ENCODE data around the gene OR51E2.
"Not testable (repeated sequence)": the region's sequence is repeated elsewhere in the genome, so short reads cannot be mapped to it uniquely, and the experiment has no call there.

Gene OR51E2, protein sequence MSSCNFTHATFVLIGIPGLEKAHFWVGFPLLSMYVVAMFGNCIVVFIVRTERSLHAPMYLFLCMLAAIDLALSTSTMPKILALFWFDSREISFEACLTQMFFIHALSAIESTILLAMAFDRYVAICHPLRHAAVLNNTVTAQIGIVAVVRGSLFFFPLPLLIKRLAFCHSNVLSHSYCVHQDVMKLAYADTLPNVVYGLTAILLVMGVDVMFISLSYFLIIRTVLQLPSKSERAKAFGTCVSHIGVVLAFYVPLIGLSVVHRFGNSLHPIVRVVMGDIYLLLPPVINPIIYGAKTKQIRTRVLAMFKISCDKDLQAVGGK

DNA sequence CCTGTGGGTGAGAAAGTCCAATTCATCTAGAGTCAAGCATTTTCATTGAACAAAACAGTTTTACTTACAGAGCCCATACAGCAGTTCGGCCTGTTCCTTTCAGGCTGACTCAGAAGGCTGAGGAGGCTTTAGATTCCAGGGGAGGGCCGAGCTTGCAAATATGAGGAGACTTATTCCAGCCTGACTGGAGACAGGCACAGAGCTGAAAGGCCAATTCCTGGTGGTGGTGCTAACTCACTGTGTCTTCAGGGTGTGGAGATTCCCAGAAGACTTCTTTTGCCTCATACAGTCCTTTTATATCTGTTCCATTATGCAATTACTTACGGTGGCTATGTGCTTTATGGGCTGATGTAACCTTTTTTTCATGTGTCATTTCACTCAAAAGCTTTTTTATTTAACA is at the start of gene OR51E2:
Gene OR51E2 (minus strand): TSS at position 269 of the 400 bp plus-strand sequence. CDS start 15,142 bp downstream, outside the sequence.
- no peak for DNase-seq

DNA sequence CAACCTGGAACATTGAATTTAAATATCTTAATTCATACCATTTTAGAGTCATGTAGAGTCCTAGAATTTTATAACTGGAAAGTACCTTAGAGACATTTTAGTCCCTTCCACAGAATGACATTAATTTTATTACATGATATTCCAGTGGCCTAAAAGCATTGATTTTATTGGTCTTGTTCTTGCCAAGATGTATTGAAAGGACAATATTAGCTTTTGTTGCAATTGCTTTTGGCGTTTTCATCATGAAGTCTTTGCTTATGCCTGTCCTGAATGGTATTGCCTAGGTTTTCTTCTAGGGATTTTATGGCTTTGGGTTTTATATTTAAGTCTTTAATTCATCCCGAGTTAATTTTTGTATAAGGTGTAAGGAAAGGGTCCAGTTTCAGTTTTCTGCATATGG is 43.1 kb upstream of the OR51E2 start:
- DNase-seq: no peak

DNA sequence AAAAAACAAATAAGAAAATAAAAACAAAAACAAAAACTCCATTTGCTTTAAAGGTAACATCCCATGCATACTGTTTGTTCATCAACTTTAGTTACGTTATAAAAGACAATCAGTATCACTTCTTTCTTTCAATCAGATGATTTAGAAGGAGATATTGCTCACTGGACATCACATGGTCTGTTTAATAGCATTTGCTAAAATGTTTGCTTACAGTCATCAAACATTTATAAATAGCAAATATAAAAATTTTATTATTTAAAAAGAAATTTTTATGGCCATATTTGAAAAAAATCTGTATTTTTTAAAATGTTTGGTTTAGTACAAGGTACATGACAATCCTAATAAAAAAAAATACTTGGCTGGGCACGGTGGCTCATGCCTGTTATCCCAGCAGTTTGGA is 29.5 kb upstream of the OR51E2 start:
- no peak for DNase-seq

DNA sequence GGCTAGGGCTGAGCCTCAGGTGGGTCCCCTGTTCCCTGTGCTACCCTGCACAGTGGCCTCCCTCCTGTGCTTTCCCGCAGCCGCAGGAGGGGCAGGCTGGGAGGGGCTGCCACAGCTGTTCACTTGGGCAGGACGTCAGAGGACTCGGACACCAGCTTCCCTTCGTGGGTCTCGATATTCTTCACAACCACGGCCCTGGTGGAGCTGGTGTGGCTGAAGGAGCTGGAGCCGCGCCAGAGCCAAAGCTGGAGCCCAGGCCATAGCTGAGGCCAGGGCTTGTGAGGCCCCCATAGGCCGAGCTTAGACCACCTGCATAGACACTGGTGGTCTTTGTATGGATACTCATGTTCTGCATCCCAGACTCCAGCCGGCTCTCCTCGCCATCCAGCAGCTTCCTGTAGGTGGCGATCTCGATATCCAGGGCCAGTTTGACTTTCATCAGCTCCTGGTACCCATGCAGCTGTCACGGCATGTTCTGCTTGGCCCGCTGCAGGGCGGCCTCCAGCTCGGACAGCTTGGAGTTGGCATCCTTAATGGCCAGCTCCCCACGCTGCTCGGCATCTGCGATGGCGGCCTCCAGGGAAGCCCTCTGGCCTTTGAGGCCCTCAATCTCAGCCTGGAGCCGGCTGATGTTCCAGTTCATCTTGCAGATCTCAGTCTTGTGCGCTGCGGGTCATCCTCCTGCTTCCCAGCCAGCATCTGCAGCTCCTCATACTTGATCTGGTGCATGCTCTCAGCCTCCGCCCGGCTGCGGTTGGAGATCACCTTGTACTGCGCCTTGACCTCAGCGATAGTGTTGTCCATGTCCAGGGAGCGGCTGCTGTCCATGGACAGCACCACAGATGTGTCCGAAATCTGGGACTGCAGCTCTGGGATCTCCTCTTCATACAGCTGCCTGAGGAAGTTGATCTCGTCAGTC is 25.2 kb upstream of the OR51E2 start:
- DNase-seq: not testable (repeated sequence)

DNA sequence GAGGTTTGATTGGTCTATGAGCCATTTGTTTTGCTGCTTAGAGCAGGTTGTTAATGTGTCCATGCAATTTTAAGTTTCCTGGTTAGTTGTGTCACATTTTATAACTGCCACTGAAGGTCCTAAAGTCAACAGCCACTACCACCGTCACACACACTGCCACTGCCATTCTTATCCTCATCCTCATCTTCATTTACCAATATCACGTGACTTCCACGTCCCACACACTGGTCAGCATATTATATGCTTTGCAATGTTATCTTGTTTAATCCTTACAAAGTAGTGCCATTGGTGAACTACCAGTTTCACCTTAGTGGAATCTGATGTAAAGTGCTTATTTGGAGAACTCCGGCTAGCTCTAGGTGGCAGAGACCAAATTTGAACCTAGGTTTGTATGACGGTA is 16.6 kb upstream of the OR51E2 start:
- DNase-seq: no peak

DNA sequence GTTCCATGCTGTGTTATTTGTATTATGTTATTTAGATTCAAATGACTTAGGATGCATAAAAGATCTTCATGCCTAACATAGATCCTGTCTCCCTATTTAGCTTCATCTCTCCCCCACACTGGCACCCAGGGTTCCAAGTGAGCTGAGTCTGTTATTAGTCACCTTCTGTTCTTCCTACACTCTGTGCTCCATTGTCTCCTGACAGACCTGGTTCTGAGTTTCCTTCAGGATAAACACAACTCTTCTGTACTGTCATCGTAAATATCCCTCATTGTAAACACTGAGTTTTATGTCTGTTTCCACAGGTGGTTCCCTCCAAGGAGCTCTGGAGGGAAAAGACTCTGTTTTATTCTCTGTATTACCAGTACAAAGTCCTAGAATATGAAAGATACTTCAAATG is 15.6 kb upstream of the OR51E2 start:
- DNase-seq: no peak

DNA sequence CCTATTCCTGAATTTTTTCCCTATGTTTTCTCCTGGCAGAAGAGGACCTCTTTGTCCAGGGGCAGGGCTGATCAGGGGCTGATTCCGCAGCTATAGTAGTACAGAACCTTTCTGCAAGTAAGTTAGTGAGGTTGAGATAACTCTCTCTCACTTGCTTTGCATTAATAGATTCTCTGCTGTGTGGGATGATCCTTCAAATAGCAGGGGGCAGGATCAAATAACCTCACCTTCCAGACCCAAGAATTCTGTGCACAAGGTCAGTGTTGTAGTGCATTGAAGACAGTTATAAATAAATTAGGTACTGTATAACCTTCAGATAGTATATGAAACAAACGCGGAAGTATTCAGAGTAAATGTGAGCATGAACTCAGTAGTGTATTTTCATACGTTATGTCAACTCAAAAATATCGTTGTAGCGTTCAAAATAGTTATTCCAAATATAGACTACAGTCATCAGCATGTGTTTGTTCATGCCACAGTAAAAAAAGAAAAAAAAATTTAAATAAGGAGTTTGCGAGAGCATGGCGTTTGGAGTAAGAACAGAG is 7.2 kb upstream of the OR51E2 start:
- no peak for DNase-seq

DNA sequence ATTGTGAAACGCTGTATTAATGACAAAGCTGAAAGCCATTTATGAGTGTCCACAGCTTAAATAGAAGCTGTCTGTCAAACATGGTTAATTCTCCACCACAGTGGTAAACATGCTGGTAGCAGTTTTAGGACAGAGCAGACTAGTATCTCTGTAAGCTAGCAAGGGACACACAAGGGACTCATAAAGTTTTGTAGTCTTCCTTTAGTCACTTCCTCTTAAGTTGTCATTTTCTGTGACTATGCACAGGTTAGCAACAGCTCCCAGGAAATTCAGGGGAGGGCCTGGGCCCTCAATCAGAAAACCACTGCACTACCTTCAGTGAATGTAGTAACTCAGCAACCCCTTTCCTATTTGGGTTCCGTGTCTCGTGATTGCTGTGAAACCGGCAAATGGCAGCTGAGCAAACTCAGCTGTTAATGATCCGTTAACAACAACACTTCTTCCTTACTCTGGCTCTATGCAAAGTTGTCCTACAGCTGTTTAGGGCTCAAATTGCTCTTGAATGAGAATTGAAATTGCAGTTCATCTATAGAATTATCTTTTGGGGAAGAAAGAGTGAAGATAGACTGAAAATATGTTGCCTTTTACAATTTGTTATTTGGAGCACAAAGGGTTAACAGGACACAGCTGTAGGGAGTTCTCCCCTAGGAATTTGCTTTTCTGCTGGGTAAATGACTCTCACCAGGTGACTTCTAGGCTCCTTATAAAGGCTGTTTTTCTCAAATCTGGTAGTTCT is 6.6 kb upstream of the OR51E2 start, which contains the start of gene MMP26:
Gene MMP26 (plus strand): TSS at position 731 of the 736 bp plus-strand sequence.
- no peak for DNase-seq

DNA sequence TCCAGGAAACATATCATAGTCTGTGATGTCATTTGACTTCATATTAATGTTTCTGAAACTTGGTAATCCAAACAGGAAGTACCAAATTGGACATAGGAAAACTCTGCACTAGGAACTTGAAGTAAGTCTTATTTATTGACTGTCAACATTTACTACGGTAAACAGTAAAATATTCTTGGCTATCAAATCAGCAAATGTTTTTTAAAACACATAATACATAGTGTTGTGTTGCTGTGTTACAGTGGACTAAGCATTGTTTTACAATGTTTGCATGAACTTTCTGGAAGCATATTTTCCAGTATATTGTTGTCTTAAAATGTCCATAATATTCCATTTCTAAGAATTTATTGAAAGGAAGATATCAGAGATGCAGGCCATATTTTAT is 2.8 kb upstream of the OR51E2 start:
- no peak for DNase-seq

DNA sequence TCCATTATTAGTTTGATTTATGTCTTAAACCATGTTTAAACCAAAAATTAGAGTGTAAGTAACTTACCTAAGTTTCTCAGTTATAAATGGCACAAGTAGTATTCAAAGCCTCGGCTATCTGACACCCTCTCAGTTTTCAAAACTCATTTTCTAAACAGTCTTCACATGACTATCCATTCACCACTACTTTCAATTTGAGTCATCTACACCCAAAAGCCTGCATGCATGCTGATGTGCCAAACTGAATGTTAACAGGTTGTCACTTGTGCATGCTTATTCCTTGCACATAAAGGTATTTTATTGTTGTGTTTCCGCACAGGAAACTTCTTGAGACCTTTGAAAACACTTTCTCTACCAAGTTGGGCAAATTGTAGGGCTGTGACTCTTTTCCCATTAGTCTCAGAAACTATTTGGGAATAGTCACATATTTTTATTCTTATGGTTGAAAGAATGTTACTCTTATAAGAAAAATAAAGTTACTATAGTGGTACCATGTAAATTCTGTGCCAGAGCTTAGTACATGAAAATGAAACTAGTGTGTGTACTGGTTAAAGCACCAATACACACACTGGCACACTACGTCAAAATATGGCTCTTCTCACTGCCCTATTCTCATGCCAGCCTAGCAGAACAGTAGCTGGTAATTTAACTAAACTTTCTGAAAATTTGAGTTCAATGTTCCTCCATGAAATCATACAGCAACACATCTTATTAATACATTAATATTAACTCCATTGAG is 2.2 kb upstream of the OR51E2 start:
- no peak for DNase-seq

DNA sequence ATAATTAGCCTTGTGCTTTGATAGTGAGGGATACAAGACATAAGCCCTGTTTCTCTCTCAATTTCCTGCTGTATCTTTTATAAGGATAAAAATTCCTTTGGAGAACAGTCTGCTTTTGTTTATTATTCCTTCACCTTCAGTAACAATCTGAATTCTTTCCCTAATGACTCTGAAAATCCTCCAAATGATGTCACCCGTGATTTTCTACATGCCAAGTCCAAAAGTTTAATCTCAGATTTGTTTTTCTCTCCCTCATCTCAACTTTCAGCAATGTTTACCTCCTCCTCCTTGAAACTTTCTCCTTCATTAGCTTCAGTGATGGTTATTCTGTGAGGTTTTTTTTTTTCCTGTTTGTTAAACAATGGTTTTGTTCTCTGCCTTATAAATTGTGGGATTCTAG is 2.2 kb downstream of the OR51E2 start:
- no peak for DNase-seq

DNA sequence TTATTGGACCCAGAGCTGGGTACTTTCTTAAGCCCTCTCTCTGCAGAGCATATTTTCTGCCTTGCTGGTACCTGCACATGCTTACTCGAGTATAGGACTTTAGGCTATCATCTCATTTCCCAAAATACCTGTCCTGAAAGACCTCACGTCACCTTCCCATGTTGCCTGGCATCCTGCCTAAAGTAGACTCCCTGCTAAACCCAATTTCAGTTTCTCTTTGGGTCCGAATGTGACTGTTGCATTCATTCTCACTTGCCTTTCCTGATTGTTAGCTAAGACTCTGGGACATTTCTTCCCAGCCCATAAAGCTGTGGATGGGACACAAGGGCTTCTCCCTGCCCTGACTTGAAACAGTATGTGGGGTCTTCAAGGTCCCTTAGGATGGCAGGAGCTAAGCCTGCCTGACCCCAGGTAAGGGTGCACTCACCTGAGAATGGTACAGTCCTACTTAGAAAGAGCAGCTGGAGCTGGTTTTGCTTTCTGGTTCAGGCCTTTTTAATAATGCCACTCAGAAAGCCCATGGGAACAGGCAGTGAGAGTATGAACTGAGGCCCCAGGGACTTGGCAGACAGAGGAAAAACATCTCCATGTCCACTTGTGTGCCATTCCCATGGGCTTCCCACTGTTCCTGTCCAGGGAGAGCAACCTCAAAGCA is 12.9 kb downstream of the OR51E2 start:
- DNase-seq: no peak

DNA sequence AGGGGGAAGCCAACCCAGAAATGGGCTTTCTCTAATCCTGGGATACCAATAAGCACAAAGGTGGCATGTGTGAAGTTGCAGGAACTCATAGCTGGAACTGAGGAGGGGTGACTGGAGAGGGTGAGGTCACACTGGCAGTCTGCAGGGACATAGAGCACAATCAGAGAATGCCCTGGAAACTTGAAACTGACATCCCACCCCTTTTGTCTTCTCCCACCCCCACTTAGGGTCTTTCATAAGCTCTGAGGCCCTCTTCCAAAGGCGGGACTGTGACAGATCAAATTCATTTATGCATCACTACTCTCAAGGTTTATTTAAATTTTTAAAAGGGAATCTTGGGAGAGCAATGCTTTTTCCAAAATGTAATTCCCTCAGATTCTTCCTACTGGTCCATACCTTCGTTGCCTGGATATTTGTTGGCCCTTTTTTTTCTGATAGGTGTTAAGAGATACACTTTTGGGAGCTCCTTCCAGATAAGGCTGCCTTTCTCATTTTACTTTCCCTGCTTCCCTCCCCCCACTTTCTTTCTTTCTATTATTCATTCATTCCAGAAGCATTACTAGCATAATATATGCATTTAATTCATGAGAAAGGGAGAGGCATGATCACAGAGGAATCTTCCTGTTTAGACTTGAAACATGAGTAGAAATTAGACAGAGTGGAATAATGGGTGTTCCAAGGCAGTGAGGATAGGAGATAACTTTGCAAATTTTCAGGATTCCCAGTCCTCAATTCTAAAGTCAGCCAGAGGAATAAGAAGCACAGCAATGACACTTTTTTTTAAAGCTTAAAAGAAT is 14.8 kb downstream of the OR51E2 start:
- no peak for DNase-seq

DNA sequence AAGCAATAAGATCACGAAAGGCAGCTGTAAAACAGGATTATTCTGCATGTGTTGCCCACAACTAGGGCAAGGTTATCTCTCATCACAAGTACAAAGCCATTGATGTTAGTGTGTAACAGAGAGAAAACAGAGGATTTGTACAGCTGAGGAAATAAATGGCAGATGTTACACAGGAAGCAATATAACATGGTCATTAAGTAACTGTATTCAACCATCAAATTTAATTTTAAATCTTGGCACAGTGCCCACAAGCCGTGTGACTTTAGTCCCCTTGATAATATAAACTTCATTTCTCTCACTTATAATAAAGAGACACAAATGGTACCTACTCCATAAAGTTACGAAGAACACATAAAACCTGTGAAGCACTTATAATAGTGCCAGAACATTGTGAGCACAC is 17.3 kb downstream of the OR51E2 start:
- no peak for DNase-seq

DNA sequence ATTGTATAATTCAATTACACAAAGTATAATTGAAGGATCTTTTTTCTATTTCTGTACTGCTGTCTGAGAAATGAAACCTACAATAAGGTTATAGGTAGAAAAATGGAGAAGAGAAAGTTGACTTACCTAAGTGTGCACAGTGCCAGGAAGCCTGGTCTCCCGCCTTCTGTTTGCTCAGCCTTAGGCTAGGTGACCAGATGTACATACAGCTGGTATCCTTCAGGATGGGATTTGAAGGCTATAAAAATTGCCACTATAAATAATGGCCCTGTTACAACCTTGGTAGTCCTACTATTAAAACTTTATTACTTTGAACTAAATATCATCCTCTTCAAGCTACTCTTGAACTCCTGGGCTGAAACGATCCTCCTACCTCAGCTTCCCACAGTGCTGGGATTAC is 19.7 kb downstream of the OR51E2 start:
- DNase-seq: no peak

DNA sequence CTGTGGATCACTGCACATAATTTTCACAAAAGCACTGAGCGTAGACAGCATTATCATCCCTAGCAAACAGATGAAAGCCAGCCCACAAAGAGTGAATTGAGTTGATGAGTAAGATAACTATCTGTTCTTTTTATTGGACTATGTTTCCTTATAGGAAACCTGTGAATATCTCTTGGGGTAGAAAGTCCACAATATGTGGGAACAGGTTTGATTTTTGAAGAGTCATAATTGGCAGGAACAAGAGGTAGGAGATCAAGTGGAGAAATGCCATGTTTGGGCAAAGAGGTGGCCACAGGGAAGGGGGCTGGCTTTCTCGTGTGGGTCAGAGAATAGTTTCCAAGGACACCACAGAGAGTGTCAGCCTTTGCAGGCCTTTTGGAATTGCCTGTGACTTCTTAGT is 23.9 kb downstream of the OR51E2 start:
- no peak for DNase-seq

DNA sequence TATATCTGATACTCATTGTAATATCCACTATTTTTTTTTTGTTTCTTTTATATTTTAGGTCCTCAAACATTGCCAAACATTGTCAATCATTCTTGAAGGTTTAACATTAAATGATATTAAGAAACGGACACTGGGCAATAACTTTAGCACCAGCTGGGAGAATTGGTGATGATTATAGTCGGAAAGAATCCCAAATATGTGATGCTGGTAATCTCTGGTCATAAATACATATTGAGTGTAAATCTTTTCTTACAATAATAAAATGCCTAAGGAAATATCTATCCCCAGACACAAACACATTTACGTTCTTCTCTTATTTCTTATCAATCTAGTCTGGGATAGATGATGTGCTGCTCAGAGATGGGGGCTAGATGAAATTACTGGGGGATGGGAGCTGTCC is 25.2 kb downstream of the OR51E2 start:
- no peak for DNase-seq

DNA sequence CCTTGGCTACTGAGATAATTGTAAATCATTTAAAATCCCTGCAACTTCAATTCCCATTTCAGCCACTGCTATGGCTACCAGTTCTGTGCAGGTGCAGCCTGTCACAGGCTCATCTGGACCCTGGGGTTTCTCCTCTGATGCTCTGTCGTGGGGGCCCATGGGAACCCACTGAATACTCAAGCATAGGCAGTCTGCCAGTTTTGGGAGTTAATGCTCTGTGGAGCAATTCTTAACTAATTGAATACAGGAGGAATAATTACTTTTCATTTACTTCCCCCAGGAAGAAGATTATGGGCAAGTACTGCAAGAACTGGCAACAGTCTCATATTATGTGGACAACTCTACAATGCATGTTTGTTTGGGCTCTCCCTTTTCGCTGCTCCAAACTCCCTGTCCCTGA is 25.9 kb downstream of the OR51E2 start:
- DNase-seq: no peak

DNA sequence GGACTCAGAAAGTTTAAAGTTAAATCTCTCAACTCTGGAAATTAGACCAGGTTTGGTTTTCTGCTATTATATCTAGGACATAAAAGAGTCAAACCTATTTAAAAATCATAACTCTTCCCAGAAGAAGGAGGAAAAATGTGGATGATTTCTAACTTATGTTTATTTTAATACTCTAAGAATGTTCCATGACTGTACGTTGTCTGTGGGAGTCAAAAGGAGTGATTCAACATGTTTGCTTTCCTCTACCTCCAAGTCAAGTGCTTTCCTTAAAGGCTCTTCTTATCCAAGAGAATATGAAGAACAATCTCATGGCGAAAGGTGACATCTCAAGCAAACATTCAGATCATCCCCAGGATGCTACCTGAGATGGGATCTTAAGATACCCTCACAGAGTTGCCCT is 32.2 kb downstream of the OR51E2 start:
- no peak for DNase-seq

DNA sequence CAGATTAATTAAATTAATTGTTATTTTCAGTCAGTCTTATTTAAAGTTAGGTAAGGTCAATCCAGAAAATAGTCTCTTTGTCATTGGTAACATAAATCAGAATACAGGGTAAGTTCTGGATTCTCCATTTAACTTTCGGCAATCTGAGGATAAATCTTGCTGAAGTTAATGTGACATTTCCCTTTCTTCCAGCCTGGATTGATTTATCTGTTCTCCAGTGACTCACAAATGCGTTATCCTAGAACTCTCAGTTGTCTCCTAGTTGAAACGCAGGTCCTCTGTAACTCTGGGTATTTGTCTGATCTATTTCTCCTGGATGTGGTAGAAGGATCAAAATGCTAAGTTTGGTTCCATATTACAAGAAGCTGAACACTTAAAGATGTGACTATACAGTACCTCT is 32.9 kb downstream of the OR51E2 start:
- DNase-seq: no peak

DNA sequence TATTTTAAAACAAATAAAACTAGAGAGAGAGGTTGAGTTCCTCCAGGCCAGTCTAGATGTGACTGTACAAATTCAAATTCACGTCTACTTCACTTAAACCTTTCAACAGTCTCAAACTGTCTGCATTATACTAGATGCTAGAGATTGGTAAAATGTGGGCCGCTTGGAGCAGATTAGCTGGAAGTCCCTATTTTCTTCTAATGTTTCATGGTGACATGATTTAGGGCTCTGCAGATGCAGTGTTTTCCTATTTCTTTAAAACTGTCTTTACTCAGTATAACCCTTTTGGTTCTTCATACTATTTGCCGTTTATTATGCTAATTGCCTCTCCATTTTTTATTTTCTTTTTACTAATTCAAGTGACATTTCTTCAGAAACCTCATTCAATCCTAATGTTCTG is 33.5 kb downstream of the OR51E2 start:
- no peak for DNase-seq
